ENCODE data around the gene KCTD17. TPM values are rescaled to one million over a fixed set of nuclear protein-coding genes. Genes with fewer than 3 reads are reported as not detected.

Gene KCTD17
- total RNA-seq, 1 experiment from 2014 or later, result 19.8 TPM

GRCh38 chr22:37061611-37062375 lies 10.3 kb downstream of the KCTD17 start:
- BruUV-seq (replicated peaks), result no TSS peak

GRCh38 chr22:37062376-37062675 lies 10.8 kb downstream of the KCTD17 start:
- H3K27me3 Mint-ChIP-seq (ENCODE audit: unreplicated experiment), result peaks cover 20% of the 10 kb centered on the region
- no peaks in the 10 kb centered on the region for H3K9me3 Mint-ChIP-seq (ENCODE audit: low read depth, unreplicated experiment)
- CTCF ChIA-PET, result no interaction called here
- no peaks in the 10 kb centered on the region for H3K36me3 Mint-ChIP-seq (ENCODE audit: insufficient read depth, unreplicated experiment)
- no peak overlapping the region for H3K27ac Mint-ChIP-seq (ENCODE audit: unreplicated experiment)
- no peak overlapping the region for H3K4me3 Mint-ChIP-seq (ENCODE audit: low read depth, unreplicated experiment)
- peaks cover 30% of the 10 kb centered on the region for H3K4me1 Mint-ChIP-seq (ENCODE audit: low read depth, unreplicated experiment)
- intact Hi-C loops (cut with micrococcal nuclease; ENCODE audit: unreplicated experiment), result no loop called here
- no peak for TF ChIP-seq CTCF (IDR thresholded peaks at IDR 0.05; ENCODE audit: unreplicated experiment)
- DNase-seq, result no peak
- no TSS peak for BruUV-seq (replicated peaks)

More at GRCh38 chr22:37061611-37062375, 10.3 kb downstream of the KCTD17 start:
- CTCF ChIA-PET, result no interaction called here
- no peak for DNase-seq
- Mint-ChIP-seq H3K36me3 (ENCODE audit: insufficient read depth, unreplicated experiment) (no peaks in the 10 kb centered on the region), H3K27me3 (ENCODE audit: unreplicated experiment) (peaks cover 15% of the 10 kb centered on the region), H3K9me3 (ENCODE audit: low read depth, unreplicated experiment) (no peaks in the 10 kb centered on the region), H3K4me1 (ENCODE audit: low read depth, unreplicated experiment) (peaks cover 30% of the 10 kb centered on the region), H3K27ac (ENCODE audit: unreplicated experiment) (no peak overlapping the region), H3K4me3 (ENCODE audit: low read depth, unreplicated experiment) (no peak overlapping the region)
- no peak for TF ChIP-seq CTCF (IDR thresholded peaks at IDR 0.05; ENCODE audit: unreplicated experiment)
- intact Hi-C loops (cut with micrococcal nuclease; ENCODE audit: unreplicated experiment), result no loop called here

GRCh38 chr22:37062702-37063381 lies 11.3 kb downstream of the KCTD17 start:
- H3K36me3 Mint-ChIP-seq (ENCODE audit: insufficient read depth, unreplicated experiment), result no peaks in the 10 kb centered on the region
- H3K9me3 Mint-ChIP-seq (ENCODE audit: low read depth, unreplicated experiment), result no peaks in the 10 kb centered on the region
- no TSS peak for BruUV-seq (replicated peaks)
- H3K4me3 Mint-ChIP-seq (ENCODE audit: low read depth, unreplicated experiment), result no peak overlapping the region
- no peak for DNase-seq
- intact Hi-C loops (cut with micrococcal nuclease; ENCODE audit: unreplicated experiment), result no loop called here
- no peak overlapping the region for H3K27ac Mint-ChIP-seq (ENCODE audit: unreplicated experiment)
- CTCF ChIA-PET, result no interaction called here
- no peak for TF ChIP-seq CTCF (IDR thresholded peaks at IDR 0.05; ENCODE audit: unreplicated experiment)
- peaks cover 30% of the 10 kb centered on the region for H3K4me1 Mint-ChIP-seq (ENCODE audit: low read depth, unreplicated experiment)
- H3K27me3 Mint-ChIP-seq (ENCODE audit: unreplicated experiment), result peaks cover 25% of the 10 kb centered on the region

- peak; percentile 62 for DNase-seq
- H3K27me3 Mint-ChIP-seq (ENCODE audit: unreplicated experiment), result peaks cover 33% of the 10 kb centered on the region
- no TSS peak for BruUV-seq (replicated peaks)
- H3K4me3 Mint-ChIP-seq (ENCODE audit: low read depth, unreplicated experiment), result no peak overlapping the region
- H3K9me3 Mint-ChIP-seq (ENCODE audit: low read depth, unreplicated experiment), result no peaks in the 10 kb centered on the region
- CTCF ChIA-PET, result no interaction called here
- peaks cover 30% of the 10 kb centered on the region for H3K4me1 Mint-ChIP-seq (ENCODE audit: low read depth, unreplicated experiment)
- H3K36me3 Mint-ChIP-seq (ENCODE audit: insufficient read depth, unreplicated experiment), result no peaks in the 10 kb centered on the region
- no peak overlapping the region for H3K27ac Mint-ChIP-seq (ENCODE audit: unreplicated experiment)
- intact Hi-C loops (cut with micrococcal nuclease; ENCODE audit: unreplicated experiment), result no loop called here
- no peak for TF ChIP-seq CTCF (IDR thresholded peaks at IDR 0.05; ENCODE audit: unreplicated experiment)
Observed at GRCh38 chr22:37063431-37064420, 12.2 kb downstream of the KCTD17 start.

All from Calu3 (cell line).